IPS-NIHi7 (cell line): ENCODE results near the gene OR10A5.
"Not testable (repeated sequence)": the region's sequence is repeated elsewhere in the genome, so short reads cannot be mapped to it uniquely, and the experiment has no call there.

Experiments
- DNase-seq: peaks from one replicate; pipeline ENCODE4 v3.0.0; 2012; ENCODE audit warnings: mixed read lengths; ENCODE audit errors: extremely low spot score

OR10A5 gene

DNA sequence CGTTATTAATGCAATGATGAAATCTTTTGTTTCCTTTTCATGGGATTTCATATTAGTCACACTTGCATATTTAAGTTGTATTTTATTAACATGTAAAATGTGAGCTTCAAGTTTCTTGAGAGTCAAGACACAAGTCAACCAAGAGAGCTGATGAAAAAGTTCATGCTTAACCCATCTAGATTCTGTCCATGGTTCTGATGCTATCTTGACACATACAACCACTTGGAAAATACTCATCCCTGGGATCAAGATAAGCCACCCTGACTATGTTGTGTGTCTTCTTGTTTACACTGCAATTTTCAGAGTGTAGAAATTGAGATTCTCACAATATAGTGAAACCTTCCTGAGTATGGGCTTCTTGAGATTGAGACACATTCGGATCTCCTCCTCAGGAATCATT lies 30.3 kb downstream of the OR10A5 start:
- DNase-seq, result no peak

DNA sequence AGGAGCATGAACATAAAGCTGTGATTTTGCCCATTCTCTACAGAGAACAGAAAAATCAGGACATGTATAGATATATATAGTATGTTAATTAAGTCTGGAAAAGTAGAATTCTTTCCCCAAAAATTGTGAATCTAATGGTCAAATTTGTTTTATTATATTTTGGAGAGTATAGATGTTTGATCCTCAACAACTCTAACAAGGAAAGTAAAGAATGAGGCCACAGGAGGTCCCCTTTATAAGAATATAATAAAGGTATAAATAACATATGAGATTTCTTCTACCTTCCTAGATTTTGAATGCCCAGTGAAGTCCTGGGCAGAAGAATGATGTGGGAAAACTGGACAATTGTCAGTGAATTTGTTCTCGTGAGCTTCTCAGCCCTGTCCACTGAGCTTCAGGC lies 30.8 kb downstream of the OR10A5 start, which contains the start of gene OR10A4:
OR10A4 (plus strand) TSS at position 301 of the 400 bp plus-strand sequence; CDS start at position 324, 23 bp downstream.
- DNase-seq, result no peak

DNA sequence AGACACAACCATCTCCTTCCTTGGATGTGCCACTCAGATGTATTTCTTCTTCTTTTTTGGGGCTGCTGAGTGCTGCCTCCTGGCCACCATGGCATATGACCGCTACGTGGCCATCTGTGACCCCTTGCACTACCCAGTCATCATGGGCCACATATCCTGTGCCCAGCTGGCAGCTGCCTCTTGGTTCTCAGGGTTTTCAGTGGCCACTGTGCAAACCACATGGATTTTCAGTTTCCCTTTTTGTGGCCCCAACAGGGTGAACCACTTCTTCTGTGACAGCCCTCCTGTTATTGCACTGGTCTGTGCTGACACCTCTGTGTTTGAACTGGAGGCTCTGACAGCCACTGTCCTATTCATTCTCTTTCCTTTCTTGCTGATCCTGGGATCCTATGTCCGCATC lies 31.4 kb downstream of the OR10A5 start:
- no peak for DNase-seq

DNA sequence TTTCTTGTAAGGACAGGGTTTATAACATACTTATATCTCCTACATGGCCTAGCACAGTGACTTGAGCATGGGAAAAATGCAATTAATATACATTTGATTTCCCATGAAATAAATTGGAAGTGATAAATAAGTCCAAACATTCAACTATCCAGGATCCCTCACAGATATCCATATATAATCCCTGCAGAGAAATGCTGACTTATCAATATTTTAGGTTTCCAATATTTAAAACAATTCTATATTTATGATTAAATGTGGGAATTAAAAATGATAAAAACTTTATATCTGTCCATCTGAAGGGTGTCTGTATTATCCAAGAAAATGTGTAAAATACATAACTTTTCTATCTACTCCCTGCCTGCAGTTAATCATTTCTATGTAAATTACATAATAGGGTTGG lies 37.3 kb downstream of the OR10A5 start:
- DNase-seq, result no peak

DNA sequence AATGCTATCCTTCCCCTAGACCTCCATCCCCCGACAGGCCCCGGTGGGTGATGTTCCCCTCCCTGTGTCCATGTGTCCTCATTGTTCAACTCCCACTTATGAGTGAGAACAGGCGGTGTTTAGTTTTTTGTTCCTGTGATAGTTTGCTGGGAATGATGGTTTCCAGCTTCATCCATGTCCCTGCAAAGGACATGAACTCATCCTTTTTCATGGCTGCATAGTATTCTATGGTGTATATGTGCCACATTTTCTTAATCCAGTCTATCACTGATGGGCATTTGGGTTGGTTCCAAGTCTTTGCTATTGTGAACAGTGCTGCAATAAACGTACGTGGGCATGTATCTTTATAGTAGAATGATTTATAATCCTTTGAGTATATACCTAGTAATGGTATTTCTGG lies 42.2 kb downstream of the OR10A5 start:
- DNase-seq, result not testable (repeated sequence)

DNA sequence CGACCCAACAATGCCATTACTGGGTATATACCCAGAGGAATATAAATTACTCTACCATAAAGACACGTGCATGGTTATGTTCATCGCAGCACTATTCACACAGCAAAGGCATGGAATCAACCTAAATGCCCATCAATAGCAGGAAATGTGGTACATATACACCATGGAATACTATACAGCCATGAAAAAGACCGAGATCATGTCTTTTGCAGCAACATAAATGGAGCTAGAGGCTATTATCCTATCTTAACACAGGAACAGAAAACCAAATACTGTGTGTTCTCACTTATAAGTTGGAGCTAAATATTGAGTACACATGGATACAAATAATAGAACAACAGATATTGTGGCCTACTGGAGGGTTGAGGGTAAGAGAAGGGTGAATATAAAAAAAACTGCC lies 43.3 kb downstream of the OR10A5 start:
- no peak for DNase-seq

DNA sequence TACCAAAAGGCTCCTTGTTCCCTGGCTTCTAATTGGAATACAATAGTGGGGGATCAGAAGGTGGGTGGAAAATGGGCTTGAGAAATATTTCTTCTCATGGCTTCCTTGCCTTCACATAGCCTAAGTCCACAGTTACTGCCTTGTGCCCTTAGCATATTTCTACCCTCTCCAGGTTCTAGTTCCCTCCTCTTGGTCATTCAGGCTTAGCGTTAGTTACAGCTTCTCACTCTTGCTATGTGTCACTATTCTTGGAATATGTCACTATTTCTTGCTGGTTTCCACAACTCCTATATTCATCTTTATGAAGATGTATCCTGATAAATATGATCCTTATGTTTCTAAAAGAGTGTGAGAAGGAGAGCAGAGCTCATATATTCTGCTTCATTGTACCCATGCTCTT lies 44.4 kb downstream of the OR10A5 start:
- DNase-seq, result no peak

DNA sequence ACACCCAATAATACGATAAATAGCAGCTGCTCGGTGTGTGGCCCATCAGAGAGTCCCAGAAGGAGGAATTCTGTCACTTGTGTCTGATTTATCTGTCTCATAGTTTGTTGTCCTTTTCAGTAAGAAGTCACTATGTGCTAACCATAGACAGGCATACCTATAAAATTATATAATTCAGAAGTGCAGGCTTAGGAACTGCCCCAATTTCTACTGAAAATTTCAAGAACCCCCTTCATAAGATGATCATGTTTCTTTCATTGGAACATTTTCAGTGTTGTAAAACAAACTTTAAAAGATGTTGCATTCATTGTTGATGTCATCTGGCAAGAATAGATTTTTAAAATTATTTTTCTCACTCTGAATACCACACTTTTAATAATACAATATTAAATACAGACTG lies 46.9 kb downstream of the OR10A5 start, which contains the start of gene OR2D2:
OR2D2 (minus strand) TSS at position 101 of the 400 bp plus-strand sequence; CDS start at position 101, 0 bp downstream.
- DNase-seq, result no peak

DNA sequence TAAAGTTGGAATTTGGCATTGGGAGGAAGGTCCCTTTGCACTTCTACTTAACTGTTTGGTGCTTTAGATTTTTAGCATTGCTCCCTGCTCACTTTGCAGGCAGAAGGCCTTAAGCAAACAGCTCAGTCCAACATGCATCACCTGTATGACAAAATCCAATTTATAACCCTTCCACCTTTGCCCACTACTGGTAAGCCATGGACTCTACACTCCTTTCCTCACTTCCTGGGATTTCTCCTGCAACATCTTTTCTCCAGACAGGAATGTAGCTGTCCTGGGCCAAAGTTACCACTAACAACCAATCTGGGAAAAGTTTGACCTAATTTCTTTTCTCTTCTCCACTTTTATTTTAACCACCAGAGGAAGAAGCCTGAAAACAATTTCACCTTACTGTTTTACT lies 48.6 kb downstream of the OR10A5 start:
- peak; percentile 24 for DNase-seq

DNA sequence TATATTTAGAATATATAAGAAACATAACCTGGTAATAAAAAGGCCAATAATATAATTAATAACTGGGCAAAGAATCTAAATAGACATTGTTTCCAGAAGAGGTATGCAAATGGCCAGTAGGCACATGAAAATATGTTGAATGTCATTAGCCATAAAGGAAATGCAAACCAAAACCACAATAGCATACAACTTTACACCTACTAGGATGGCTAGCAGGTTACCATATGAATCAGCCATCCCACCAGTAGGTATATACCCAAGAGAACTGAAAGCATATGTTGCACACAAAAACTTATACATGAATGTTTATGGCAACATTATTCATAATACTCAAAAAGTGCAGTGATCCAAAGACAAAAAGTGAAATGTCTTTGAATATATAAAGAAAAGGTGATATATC lies 49.5 kb downstream of the OR10A5 start:
- DNase-seq, result no peak
